Stimulated activated CD4-positive, alpha-beta T cell treated with anti-CD3 and anti-CD28 coated beads, Interleukin-4, amount 100 ng/mL, for 48 hours (primary cell): ENCODE data around the gene PRSS33.

Experiments
- DNase-seq, 2 donors: peaks; one replicate each; pipeline ENCODE4 v3.0.0-alpha.2; 2020; ENCODE audit warnings: low read depth in 2 of 2

Gene PRSS33

DNA sequence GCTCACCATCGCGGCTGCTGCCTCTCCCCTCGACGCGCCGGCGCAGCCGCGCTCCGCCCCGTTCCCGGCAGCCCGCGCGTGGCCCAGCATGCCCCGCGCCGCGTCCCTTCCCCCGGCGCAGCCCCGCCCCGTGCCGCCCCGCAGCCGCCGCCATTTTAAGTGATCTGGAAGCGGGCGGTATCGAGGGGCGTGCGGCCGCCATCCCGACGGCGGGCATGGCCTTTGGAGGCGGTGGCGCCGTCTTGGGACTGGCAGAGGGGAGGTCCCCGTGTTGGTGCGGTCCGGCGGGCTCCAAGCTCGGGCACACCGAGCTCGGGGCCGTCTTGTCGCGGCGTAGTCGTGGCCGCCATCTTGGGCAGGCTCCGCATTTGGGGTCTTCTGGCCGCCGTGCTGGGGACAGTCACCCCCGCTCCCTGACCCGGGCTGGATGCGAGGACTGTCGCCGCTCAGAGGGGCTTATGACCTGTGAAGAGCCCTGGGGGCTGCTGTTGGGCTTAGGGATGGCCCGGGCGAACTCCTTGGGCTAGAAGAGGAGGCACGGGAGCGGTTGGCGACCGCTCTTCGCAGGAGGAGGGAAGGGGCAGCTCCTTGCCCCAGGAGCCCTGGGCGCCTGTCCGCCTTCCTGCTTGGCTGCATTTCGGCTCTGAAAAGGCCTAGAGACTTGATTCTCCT, 10.0 kb downstream of the PRSS33 start, which contains the start of gene ELOB:
ELOB (minus strand) TSS at position 50 of the 672 bp plus-strand sequence; CDS start at position 9, 41 bp downstream.
- peak; percentile 83 to 87 for DNase-seq

DNA sequence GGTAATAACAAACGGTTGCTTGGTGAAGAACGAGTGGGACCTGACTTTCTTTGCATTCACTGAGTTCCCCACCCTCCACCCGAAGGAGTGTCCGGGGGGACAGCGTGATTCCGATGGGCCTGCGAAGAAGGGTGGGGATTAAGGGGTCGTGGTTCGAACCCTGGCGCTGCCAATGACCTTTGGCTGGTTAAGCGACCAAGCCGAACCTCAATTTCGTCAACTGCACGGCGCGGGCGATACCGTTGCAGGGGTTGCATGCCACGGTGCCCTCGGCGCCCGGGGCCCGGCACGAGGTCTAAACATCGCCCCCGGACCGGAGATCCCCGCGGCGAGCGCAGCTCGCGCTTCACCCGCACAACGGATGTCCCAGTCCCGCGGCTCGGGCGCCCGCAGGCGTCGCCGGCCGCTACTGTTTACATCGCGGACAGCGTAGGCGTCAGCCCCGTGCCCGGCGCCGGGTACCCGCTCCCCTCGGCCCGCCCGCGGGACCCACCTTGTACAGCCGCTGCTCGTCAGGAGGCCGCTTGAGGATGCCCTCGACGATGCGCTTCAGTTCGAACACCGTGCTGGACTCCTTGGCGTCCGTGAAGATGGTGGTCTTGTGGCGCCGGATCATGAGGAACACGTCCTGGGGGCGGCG, 10.7 kb downstream of the PRSS33 start:
- DNase-seq = peak in 1 of 2 donors; percentile 32

GRCh38 chr16:2775765-2776499, 11.4 kb downstream of the PRSS33 start:
- DNase-seq = no peak

DNA sequence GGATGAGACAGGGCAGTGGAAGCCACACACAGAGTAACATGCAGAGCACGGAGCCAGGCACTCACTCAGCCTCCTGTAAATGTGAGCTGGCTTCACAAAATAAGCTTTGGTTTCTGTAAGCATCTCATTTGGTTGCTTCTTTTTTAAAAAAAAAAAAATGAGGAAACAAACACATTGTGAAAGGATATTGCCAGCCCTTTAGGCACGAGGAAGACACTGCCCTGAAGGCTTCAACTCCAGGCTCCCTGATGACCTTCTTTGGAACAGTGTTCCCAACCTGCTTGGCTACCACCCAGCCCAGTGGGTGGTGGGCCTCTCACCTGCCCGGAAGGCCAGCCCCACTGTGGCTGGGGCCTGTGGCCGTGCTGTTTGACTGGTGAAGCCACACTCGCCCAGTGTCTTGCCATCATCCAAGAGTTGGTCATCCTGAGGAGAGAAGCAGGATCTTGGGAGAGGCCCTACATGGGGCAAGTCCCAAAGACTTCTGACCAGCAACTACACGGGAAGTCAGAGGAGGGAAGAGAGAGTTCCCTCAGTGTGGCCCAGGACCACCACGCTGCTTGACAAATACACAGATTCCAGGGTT, 12.1 kb downstream of the PRSS33 start:
- no peak for DNase-seq

GRCh38 chr16:2774161-2774891, 13.0 kb downstream of the PRSS33 start:
- no peak for DNase-seq

DNA sequence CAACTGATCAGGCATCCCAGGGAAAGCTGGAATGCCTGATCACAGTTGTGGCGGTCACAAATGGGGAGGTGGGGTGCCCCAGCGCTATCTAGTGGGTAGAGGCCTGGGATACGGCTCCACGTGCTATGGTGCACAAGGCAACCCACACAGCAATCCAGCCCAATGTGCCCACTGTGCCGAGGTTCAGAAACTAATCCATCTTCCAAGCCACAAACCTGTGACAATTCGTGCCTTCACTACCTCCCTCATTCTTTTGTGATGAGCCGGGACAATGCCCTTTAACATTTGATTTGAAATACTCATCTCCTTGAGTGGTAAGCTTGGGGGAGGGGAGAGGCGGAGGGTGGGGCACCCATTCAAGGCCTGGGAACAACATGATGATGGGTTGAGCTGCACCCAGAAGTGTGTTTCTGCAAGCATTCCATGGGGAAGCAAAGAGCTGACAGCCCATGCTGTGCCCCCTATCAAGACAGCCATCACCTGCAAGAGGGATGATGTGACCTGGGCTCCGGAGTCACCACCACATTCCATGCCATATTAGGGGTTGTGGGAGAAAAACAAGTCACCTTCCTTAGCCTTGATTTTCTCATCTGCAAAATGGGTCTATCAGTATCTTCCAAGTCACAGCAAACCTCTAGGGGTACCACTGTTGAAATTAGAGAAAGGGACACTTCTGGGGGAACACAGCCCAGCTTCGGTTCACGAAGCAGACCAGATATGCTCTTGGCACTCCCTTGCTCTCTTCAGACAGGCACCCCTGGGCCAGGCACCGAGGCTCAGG, 14.0 kb downstream of the PRSS33 start:
- no peak for DNase-seq

DNA sequence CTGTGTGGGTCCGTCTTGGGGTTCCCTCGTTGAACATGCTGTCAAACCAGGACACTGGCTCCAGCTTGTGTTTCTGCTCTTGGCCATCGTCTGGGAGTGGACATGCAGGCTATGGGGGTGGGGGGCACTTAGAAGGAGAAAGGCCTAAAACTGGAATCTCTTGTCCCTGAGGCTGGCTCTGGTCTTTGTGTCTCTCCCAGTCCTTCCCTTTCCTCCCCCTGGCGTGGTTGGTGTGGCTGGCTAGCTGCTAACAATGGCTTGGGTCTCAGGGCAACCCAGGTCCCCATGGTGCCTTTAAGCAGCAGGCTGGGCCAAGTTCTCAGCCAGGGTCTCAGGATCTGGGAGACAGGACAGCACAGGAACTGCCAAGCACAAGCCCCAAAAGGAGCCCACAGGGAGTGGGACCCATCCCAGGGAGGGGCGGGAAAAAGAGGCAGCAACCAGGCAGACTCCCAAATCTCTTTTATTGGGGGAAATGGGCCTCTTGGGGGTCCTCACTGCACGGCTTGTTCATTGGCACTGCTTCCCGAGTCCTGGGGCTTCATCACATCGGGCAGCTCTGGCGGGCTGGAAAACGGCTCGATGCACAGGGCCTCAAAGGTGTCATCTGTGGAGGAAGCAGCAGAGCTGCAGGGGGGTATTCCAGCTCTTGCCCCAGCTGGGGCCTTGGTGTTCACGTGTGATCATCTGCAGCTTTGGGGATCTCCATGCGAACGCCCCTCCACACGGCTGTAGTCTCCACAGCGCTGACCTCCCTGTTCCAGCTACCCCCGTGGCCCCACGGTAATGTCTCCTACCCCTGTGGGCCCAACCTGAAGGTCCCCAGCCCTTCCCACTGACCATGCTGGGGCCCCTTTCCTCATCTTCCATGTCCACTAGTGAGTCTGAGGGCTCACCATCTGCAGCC, 15.6 kb downstream of the PRSS33 start:
- no peak for DNase-seq

DNA sequence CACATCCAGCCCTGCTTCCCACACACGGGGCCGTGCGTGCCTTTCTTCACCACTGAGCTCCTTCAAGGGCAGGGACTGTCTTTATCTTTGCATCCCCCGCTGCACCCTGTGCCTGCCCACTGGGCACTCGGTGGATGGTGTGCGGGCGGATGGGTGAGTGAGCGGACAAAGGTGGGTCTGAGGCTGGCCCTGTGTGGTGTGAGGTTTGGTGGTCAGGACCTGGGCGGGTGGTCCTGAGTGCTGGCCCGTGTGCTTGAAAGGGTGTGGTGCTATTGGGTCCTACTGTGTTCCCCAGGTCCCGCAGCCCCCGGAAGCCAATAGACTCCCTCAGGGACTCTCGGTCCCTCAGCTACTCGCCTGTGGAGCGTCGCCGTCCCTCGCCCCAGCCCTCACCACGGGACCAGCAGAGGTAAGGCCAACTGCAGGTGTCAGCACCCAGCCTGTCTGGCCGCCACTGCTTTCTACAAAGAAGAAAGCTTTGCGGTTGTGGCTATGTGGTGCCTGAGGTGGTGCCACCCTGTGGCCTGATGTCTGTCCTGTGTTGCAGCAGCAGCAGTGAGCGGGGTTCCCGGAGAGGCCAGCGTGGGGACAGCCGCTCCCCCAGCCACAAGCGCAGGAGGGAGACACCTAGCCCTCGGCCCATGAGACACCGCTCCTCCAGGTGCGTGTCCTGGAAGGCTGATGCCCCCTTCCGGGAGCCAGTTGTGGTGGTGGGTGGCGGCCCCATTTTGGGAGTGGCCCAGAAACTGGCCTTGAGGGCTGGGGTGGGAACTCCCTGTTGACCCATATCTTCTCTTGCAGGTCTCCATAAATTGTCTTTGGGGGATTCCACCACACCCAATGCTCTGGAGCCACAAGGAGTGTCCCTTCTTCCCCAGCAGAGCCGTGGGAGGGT, 17.1 kb downstream of the PRSS33 start:
- DNase-seq = no peak

GRCh38 chr16:2769675-2770056, 17.7 kb downstream of the PRSS33 start:
- DNase-seq = no peak

GRCh38 chr16:2769100-2769529, 18.2 kb downstream of the PRSS33 start:
- no peak for DNase-seq

- DNase-seq = no peak
These were observed 18.8 kb downstream of the PRSS33 start for GRCh38 chr16:2768403-2769089.

- no peak for DNase-seq
These were observed 19.5 kb downstream of the PRSS33 start for GRCh38 chr16:2767891-2768290.

DNA sequence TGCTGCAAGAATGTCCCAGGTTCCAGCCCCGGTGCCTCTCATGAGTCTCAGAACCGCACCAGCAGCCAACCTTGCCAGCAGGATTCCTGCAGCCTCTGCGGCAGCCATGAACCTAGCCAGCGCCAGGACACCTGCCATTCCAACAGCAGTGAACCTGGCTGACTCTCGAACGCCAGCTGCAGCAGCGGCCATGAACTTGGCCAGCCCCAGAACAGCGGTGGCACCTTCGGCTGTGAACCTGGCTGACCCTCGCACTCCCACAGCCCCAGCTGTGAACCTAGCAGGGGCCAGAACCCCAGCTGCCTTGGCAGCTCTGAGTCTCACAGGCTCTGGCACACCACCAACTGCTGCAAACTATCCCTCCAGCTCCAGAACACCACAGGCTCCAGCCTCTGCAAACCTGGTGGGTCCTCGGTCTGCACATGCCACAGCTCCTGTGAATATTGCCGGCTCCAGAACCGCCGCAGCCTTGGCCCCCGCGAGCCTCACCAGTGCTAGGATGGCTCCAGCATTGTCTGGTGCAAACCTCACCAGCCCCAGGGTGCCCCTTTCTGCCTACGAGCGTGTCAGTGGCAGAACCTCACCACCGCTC, 20.1 kb downstream of the PRSS33 start:
- no peak for DNase-seq

- no peak for DNase-seq
These were observed 20.8 kb downstream of the PRSS33 start for GRCh38 chr16:2766430-2767139.

GRCh38 chr16:2765462-2766404, 21.6 kb downstream of the PRSS33 start:
- DNase-seq = no peak

DNA sequence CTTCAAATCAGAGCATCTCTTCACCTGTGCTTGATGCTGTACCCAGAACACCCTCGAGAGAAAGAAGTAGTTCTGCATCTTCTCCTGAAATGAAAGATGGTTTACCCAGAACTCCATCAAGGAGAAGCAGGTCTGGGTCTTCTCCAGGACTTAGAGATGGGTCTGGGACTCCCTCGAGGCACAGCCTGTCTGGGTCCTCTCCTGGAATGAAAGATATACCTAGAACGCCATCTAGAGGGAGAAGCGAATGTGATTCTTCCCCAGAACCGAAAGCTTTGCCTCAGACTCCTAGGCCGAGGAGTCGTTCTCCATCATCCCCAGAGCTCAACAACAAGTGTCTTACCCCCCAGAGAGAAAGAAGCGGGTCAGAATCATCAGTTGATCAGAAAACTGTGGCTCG, 22.6 kb downstream of the PRSS33 start:
- DNase-seq = no peak
